ENCODE measurements around the gene CEP152.

DNA sequence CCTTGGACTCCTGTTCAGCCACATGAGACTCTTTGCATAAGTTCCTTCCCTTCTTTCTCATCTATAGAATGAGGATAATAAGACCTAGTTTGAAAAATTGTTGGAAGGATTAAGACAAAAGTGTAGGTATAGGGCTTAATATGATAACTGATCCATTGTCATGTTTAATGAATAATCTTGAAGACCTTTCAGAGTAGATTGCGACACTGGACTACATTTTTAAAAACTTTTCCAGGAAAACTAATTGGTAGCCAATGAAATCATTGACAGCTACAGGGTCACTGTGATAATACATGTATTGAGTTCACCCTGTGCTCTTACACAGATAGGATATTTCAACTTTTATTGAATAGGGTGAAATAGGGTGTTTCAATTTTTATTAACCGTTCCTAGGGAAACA is 86.9 kb downstream of the CEP152 start:
- no peak for TF ChIP-seq CTCF (IDR thresholded peaks at IDR 0.05; ENCODE audit: low read depth, low read length)
- no peak for TF ChIP-seq POLR2A (IDR thresholded peaks at IDR 0.05; ENCODE audit: extremely low read depth, insufficient read length)
